GM21360 (cell line): ENCODE data around the gene PIGH.
"Not testable (repeated sequence)": the region's sequence is repeated elsewhere in the genome, so short reads cannot be mapped to it uniquely, and the experiment has no call there.

Source experiments
- ATAC-seq: cut with Tn5 transposase; IDR thresholded peaks from one replicate; pipeline ENCODE4 v1.9.1; 2021; ENCODE audit warnings: mild to moderate bottlenecking, moderate library complexity; ENCODE audit not compliant: unreplicated experiment

Gene PIGH

DNA sequence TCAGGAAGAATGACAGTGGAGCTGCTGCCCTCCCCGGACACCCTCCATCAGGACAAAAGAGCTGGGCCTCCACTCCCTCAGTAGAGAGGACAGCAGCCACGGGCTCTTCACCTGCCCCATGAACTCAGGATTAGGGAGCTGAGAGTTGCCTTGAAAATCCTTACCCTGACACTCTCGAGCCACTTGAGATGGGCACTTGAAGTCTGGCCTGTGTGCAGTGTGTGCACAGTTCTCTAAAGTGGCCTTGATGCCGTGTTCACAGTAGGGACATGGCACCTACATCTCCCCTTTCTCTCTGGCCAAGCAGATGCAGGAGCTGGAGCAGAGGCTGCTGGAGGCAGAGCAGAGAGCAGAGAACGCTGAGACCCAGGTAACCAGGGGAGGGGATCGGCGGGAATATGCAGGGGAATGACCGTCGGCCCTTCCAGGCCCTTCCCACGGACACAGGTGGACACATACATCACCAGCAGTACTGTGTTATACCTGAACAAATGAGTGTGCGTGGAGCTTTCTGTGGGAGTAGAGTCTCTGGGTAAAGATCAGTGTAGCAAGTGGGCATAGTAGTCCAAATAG is 44.5 kb downstream of the PIGH start:
- no peak for ATAC-seq

DNA sequence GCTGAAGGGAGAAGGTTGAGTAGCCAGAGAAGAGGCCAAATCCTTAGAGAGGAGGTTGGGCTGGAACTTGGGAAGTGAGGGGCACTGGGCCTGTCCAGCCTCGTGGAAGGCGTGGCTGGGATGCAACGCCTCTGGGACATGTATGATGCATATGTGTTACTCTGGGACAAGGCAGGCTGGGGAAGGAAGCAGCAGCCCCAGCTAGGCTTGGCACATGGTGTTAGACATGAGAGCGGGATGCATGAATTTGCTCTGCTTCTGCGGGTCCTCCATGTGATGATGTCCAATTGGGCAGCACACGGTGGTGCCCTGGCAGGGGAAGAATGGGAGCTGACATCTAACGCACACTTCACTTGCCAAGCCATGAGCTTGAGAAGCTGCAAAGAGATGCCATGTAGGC is 45.7 kb downstream of the PIGH start:
- ATAC-seq = no peak

DNA sequence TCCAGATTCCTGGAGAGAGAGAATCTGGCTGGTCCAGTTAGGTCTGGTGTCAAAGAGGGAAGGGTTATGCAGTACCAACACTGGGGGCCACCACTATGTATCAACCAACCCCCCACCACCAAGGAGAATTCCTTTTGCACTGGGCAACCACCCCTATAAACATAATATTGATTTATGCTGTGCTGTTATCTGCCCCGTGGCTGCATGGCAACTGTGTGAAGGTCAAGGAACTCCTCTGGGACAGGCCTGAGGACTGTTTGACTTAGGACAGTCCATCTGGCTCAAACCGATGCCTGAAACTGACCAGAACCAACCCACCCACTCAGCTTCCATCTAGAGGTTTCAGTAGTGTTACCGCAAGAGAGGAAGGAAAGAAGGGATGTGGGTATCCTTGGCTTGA is 46.5 kb downstream of the PIGH start:
- no peak for ATAC-seq

DNA sequence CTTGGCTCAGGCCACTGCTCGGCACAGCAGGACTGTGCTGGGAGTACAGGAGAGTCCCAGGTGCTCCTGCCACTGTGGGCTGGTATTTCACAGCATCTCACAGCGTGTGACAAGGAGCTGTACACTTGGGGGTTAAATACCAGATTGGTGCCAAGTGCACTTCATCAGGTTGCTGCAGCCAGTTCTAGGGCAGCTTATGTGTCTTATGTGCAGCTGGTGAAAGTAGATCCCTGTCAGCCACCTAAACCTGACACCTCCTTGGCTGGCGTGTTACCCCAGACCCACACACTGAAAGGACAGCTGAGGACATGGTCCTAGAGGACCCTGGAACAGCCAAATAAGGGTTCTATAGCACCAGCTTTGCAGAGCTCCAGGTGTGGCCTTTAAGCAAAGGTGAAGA is 48.1 kb downstream of the PIGH start:
- no peak for ATAC-seq

DNA sequence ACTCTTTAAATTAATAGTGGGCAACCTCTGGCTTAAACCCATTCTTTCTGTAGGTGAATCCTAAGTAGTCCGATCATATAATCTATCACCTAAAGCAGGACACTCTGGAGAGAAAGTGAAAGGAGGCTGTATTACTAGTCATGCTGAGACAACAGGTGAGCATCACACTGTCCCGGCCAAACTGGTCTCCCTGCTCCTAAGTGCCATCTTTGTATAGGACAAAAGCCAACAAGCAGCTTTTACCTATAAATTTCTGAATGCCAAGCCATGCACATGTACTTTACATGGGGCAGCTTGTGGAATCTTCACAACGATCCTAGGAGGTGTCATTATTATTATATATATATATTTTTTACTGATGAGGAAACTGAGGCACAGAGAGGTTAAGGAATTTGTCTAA is 48.9 kb downstream of the PIGH start:
- no peak for ATAC-seq

DNA sequence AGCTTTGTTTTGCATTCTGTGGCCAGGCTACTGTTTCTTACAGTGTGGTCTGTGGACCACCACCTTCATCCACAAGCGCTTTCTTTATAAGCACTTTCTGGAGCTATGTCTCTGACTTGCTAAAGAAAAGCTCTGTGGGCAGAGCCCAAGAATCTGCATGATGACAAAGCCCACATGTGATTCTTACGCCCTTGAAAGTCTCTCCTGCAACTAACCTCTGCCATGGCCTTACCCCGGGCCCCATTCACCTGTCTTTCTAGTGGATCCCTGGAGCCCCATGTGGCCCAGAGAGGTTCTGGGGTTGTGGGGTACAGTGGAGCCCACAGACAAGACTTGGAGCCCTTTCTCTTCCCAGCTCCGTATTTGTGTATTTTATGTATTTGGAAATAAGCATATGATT is 50.3 kb downstream of the PIGH start:
- ATAC-seq = no peak

DNA sequence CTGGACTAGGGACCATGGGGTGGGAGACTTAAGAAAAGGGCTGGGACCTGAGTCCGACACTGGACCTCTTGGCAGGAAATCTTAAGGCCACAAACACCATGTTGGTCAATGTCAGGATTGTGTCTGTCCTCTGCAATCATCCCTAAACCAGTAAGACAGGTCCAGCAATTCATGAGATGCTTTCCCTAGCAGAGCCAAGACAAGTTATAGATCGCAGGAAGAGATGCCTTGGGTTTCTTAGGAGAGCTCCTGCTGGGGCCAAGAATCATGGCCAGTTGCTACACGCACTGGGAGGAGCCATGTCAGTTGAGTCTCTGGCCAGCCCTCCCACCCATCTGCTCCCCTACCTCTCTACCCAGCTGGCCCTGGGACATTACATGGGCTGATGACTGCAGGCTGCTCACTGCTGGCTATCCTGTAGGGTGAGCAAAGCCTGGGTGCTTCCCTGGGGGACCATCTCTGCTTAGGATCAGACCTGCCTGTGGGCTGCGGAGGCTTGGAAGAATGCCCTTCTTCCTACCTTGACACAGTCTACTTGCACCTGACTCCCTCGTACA is 52.8 kb downstream of the PIGH start:
- ATAC-seq = no peak

DNA sequence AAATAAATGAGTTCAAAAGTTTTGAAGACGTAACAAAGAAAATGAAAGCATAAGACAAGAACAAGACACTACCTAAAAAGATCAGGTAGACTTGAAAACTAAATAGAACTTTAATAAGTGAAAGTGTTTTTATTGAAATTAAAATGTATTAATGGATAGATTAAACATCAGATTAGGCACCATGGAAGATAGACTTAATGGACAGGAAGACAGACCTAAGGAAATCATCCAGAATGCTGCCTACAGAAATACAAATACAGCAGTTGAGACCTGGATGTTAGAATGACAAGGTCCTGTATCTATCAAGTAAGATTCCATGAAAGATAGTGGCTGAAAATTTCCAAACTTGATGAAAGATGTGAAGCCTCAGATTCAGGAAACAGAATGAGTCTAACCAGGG is 55.5 kb downstream of the PIGH start:
- no peak for ATAC-seq

DNA sequence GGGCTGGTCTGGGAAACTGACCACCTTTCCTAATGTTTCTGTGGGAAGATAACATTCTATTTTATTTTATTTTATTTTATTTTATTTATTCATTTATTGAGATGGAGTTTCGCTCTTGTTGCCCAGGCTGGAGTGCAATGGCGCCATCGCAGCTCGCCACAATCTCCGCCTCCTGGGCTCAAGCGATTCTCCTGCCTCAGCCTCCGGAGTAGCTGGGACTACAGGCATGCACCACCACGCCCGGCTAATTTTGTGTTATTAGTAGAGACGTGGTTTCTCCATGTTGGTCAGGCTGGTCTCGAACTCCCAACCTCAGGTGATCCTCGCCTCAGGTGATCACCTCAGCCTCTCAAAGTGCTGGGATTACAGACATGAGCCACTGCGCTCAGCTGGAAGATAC is 57.4 kb downstream of the PIGH start:
- ATAC-seq = not testable (repeated sequence)

DNA sequence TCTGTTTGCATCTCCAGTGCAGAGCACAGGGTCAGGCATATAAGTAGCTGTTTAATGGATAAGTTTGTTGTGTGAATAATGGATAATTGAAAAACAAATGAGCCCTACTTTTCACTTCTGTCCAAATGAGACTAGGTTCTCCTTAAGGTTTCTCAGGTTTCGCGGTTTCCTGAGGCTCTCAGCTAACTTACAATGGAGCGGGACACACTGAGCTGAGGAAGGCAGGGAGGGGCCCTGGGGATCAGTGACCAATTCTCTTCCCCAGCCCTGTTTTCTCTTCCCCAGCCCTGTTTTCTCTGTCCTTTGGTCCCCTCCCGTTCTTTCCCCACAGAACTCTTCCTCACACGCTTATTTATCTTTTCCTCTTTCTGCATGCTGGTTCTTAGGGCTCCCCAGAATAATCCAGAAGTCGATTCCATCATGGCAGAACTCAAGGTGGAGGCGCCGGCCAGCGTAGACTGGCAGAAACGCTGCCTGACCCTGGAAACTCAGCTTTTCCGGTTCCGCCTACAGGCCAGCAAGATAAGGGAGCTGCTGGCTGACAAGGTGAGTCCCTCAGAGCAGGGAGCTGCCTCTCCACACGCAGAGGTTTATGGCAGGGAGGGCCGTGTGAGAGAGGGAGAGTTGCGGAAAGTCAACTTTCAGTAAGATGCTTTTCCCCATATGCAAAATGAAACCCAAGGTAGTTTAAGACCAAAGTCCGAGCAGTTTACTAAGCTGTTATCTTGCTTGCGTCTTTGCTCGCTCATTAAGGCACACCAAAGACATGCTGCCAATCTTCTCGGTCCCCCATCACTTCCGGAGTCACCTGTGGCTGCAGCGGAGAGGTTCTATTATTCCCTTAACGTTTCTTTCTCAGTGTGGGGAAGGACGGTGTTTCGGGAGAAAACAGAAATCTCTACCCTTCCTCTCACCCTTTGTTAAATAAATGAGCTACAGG is 58.4 kb downstream of the PIGH start:
- ATAC-seq = no peak
